ENCODE results near the gene FRMPD4. TPM values are rescaled to one million over a fixed set of nuclear protein-coding genes. Genes with fewer than 3 reads are reported as not detected.

FRMPD4 gene
- total and polyA plus RNA-seq, 2 donors (not counting 1 experiment from before 2014, with no cell fraction given) = 0.50 to 1.5 TPM

- no peaks in the 10 kb centered on the region for H3K36me3 ChIP-seq (ENCODE audit: control insufficient read depth, insufficient read depth, low read length)
- no peak overlapping the region for H3K27ac ChIP-seq (ENCODE audit: insufficient read depth, low read length)
- no peak overlapping the region for H3K9ac ChIP-seq (ENCODE audit: insufficient read depth, low read length)
- H3K9me3 ChIP-seq (ENCODE audit: control insufficient read depth, insufficient read depth, low read depth, low read length) = no peaks in the 10 kb centered on the region
- H4K20me1 ChIP-seq (ENCODE audit: control insufficient read depth, extremely low read depth, insufficient read depth, low read length) = no peaks in the 10 kb centered on the region
- no peak overlapping the region for H3K4me2 ChIP-seq (ENCODE audit: extremely low read depth, insufficient read depth, low read length)
- TF ChIP-seq EZH2 (IDR thresholded peaks at IDR 0.05; ENCODE audit: low read length, missing control alignments) (no peak), CTCF (conservative IDR thresholded peaks at IDR 0.05 in 1 of 2, IDR thresholded peaks at IDR 0.05 in 1 of 2; ENCODE audit: low read depth in 1 of 2, low read length in 2 of 2) (no peak)
- no peaks in the 10 kb centered on the region for H3K4me1 ChIP-seq (ENCODE audit: control insufficient read depth, extremely low read depth, insufficient read depth, low read length)
- no peak for DNase-seq (ENCODE audit: low read depth in 2 of 2)
- no peak overlapping the region for H3K4me3 ChIP-seq (replicated peaks in 1 of 4; ENCODE audit: control extremely low read depth in 1 of 4, insufficient read depth in 1 of 4, low read depth in 3 of 4, low read length in 4 of 4)
- H3K27me3 ChIP-seq (ENCODE audit: control insufficient read depth, insufficient read depth, low read length) = no peaks in the 10 kb centered on the region
- H3K79me2 ChIP-seq (ENCODE audit: control insufficient read depth, insufficient read depth, low read length) = no peaks in the 10 kb centered on the region
- H2AFZ ChIP-seq (ENCODE audit: low read length) = no peak overlapping the region
Observed at GRCh38 chrX:12344954-12345353, 206.7 kb downstream of the FRMPD4 start.

DNA sequence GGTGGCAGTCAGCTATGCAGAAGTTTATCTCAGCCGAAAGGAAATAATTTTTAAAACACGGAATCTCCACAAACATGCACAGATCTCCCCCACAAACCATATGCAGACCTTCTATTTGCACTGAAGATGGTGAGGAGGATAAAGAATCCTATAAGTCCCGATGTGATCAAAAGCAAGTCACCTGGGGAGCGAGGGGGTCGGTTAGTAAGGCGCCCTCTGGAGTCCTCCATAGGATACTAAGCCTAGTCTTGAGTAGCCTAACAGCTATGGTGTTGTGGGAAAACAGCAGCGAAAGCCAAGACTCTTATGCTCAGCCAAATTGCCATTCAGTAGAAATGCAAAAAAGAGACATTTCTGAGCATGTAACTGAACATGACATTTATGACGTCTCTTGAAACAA, 210.9 kb downstream of the FRMPD4 start:
- Histone ChIP-seq H3K36me3 (ENCODE audit: control insufficient read depth, insufficient read depth, low read length) (no peaks in the 10 kb centered on the region), H3K4me1 (ENCODE audit: control insufficient read depth, extremely low read depth, insufficient read depth, low read length) (no peaks in the 10 kb centered on the region), H3K9ac (ENCODE audit: insufficient read depth, low read length) (no peak overlapping the region), H3K4me2 (ENCODE audit: extremely low read depth, insufficient read depth, low read length) (no peak overlapping the region), H3K9me3 (ENCODE audit: control insufficient read depth, insufficient read depth, low read depth, low read length) (no peaks in the 10 kb centered on the region), H3K27me3 (ENCODE audit: control insufficient read depth, insufficient read depth, low read length) (no peaks in the 10 kb centered on the region), H4K20me1 (ENCODE audit: control insufficient read depth, extremely low read depth, insufficient read depth, low read length) (no peaks in the 10 kb centered on the region), H3K4me3 (replicated peaks in 1 of 4; ENCODE audit: control extremely low read depth in 1 of 4, insufficient read depth in 1 of 4, low read depth in 3 of 4, low read length in 4 of 4) (no peak overlapping the region), H3K79me2 (ENCODE audit: control insufficient read depth, insufficient read depth, low read length) (no peaks in the 10 kb centered on the region), H3K27ac (ENCODE audit: insufficient read depth, low read length) (no peak overlapping the region), H2AFZ (ENCODE audit: low read length) (no peak overlapping the region)
- TF ChIP-seq CTCF (conservative IDR thresholded peaks at IDR 0.05 in 1 of 2, IDR thresholded peaks at IDR 0.05 in 1 of 2; ENCODE audit: low read depth in 1 of 2, low read length in 2 of 2) = no peak
- no peak for TF ChIP-seq EZH2 (IDR thresholded peaks at IDR 0.05; ENCODE audit: low read length, missing control alignments)
- DNase-seq (ENCODE audit: low read depth in 2 of 2) = no peak

DNA sequence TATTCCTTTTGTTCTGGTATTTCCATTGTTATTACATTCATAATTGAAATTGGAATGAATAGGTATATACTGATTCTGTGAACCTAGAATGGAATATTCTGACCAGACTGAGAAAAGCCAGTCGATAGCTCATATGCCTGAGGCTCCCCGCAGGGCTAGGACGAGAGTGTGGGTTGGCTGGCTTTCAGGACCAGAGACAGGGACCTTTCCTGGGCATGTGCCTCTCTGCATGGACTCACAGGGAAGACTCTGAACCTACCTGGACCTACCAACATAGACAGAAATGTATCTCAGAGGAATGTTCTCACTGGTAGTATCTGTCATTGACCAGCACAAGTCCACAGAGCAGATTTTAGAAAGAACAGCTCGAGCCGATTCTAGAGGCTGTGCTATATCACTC, 214.6 kb downstream of the FRMPD4 start:
- no peaks in the 10 kb centered on the region for H3K9me3 ChIP-seq (ENCODE audit: control insufficient read depth, insufficient read depth, low read depth, low read length)
- H3K4me2 ChIP-seq (ENCODE audit: extremely low read depth, insufficient read depth, low read length) = no peak overlapping the region
- no peaks in the 10 kb centered on the region for H3K79me2 ChIP-seq (ENCODE audit: control insufficient read depth, insufficient read depth, low read length)
- no peaks in the 10 kb centered on the region for H3K36me3 ChIP-seq (ENCODE audit: control insufficient read depth, insufficient read depth, low read length)
- H3K4me3 ChIP-seq (replicated peaks in 1 of 4; ENCODE audit: control extremely low read depth in 1 of 4, insufficient read depth in 1 of 4, low read depth in 3 of 4, low read length in 4 of 4) = no peak overlapping the region
- DNase-seq (ENCODE audit: low read depth in 2 of 2) = no peak
- H3K4me1 ChIP-seq (ENCODE audit: control insufficient read depth, extremely low read depth, insufficient read depth, low read length) = no peaks in the 10 kb centered on the region
- no peak overlapping the region for H3K27ac ChIP-seq (ENCODE audit: insufficient read depth, low read length)
- no peaks in the 10 kb centered on the region for H4K20me1 ChIP-seq (ENCODE audit: control insufficient read depth, extremely low read depth, insufficient read depth, low read length)
- no peak for TF ChIP-seq CTCF (conservative IDR thresholded peaks at IDR 0.05 in 1 of 2, IDR thresholded peaks at IDR 0.05 in 1 of 2; ENCODE audit: low read depth in 1 of 2, low read length in 2 of 2)
- no peak for TF ChIP-seq EZH2 (IDR thresholded peaks at IDR 0.05; ENCODE audit: low read length, missing control alignments)
- no peaks in the 10 kb centered on the region for H3K27me3 ChIP-seq (ENCODE audit: control insufficient read depth, insufficient read depth, low read length)
- no peak overlapping the region for H3K9ac ChIP-seq (ENCODE audit: insufficient read depth, low read length)
- H2AFZ ChIP-seq (ENCODE audit: low read length) = no peak overlapping the region
